K562 (cell line): ENCODE results near the gene HAUS5. TPM values are rescaled to one million over a fixed set of nuclear protein-coding genes. Genes with fewer than 3 reads are reported as not detected.

Source experiments
- ATAC-seq: fragments of 200-7000 bp; cut with Tn5 transposase; 3 replicates; pipeline ENCODE4 v1.9.1; 2020; ENCODE audit warnings: moderate library complexity
- BruUV-seq: library from RNA; stranded (reverse); fragments of 400-500 nt; replicated peaks from 2 replicates; lab custom pipeline; 2021; lab: Mats Ljungman, UMichigan
- CTCF ChIA-PET: fragments of 300-600 bp; formaldehyde crosslinking; extraction: SDS; loops from one replicate; lab custom pipeline; 2021; ENCODE audit warnings: low intra/inter-chr PET ratio; lab: Yijun Ruan, JAX
- POLR2A ChIA-PET: fragments of 300-600, 350-650 bp; sonication (Branson Sonifier 250); formaldehyde crosslinking; extraction: SDS; loops from one replicate; lab custom pipeline; 2021; ENCODE audit warnings: antibody characterized with exemption, inconsistent platforms; lab: Yijun Ruan, JAX
- DNase-seq, 4 experiments: peaks; one replicate each; pipeline versions ENCODE4 v3.0.0 to v3.0.0-alpha.2; 2011 to 2018; ENCODE audit warnings: low spot score in 3 of 4, mixed read lengths in 3 of 4; ENCODE audit errors: extremely low read depth in 1 of 4
- FAIRE-seq: peaks from 2 replicates; lab custom pipeline; 2011; peaks lifted over from hg19 to GRCh38; lab: Jason Lieb, UNC
- H2AFZ ChIP-seq: 2 replicates; pipeline ENCODE4 v1.6.0; 2011; ENCODE audit warnings: low read depth, low read length, control low read depth, inconsistent platforms
- H3K27ac ChIP-seq: fragments of 200-600 bp; 3 replicates; pipeline ENCODE4 v1.8.0; 2011; ENCODE audit warnings: low read depth, mild to moderate bottlenecking, control low read depth, inconsistent platforms, low read length, moderate library complexity, mixed read lengths; ENCODE audit errors: extremely low read depth
- H3K27me3 ChIP-seq, 2 experiments: fragments of 300-600 bp in 1 of 2; 2 replicates in 1 of 2; 3 replicates in 1 of 2; pipeline versions ENCODE4 v1.6.0 to v1.8.0; 2011; ENCODE audit warnings: inconsistent platforms in 2 of 2, low read length in 2 of 2, mild to moderate bottlenecking in 1 of 2, mixed read lengths in 1 of 2, moderate library complexity in 1 of 2; ENCODE audit not compliant: control insufficient read depth in 2 of 2, insufficient read depth in 2 of 2
- H3K36me3 ChIP-seq: fragments of 300-600 bp; 3 replicates; pipeline ENCODE4 v1.8.0; 2011; ENCODE audit warnings: mild to moderate bottlenecking, low read length, inconsistent platforms; ENCODE audit not compliant: control insufficient read depth, insufficient read depth
- H3K4me1 ChIP-seq, 2 experiments: fragments of 200-600 bp in 1 of 2; replicated peaks in 1 of 2; 2 replicates in 1 of 2; 3 replicates in 1 of 2; pipeline versions ENCODE4 v1.5.1 to v1.8.0; 2011; ENCODE audit warnings: inconsistent platforms in 2 of 2, low read length in 2 of 2, mild to moderate bottlenecking in 1 of 2, mixed read lengths in 1 of 2, moderate library complexity in 1 of 2; ENCODE audit not compliant: control insufficient read depth in 2 of 2, insufficient read depth in 2 of 2
- H3K4me2 ChIP-seq: 2 replicates; pipeline ENCODE4 v1.6.1; 2011; ENCODE audit warnings: low read length, control low read depth, inconsistent platforms, mixed read lengths; ENCODE audit not compliant: insufficient read depth
- H3K4me3 ChIP-seq: fragments of 200-600 bp; sonication (generic), shearing (Covaris generic); 2 replicates; pipeline ENCODE4 v1.5.1; 2016; ENCODE audit warnings: control low read depth, inconsistent platforms
- H3K79me2 ChIP-seq: fragments of 200-600 bp; 3 replicates; pipeline ENCODE4 v1.8.0; 2011; ENCODE audit warnings: low read length, inconsistent platforms; ENCODE audit not compliant: control insufficient read depth, insufficient read depth
- H3K9ac ChIP-seq, 2 experiments: 2 replicates each; pipeline versions ENCODE4 v1.6.0 to v1.6.1; 2011; ENCODE audit warnings: low read depth in 2 of 2, low read length in 2 of 2, control low read depth in 1 of 2, inconsistent platforms in 1 of 2, mild to moderate bottlenecking in 1 of 2, mixed read lengths in 1 of 2; ENCODE audit not compliant: insufficient read depth in 1 of 2
- H3K9me1 ChIP-seq: one replicate; pipeline ENCODE4 v1.6.0; 2011; ENCODE audit warnings: inconsistent platforms, mild to moderate bottlenecking, low read length, moderate library complexity; ENCODE audit not compliant: control insufficient read depth, insufficient read depth
- H3K9me3 ChIP-seq: replicated peaks from 2 replicates; pipeline ENCODE4 v1.5.1; 2011; ENCODE audit warnings: low read depth, low read length, inconsistent platforms; ENCODE audit not compliant: control insufficient read depth, insufficient read depth
- H4K20me1 ChIP-seq: replicated peaks from 2 replicates; pipeline ENCODE4 v1.6.1; 2011; ENCODE audit warnings: low read length, inconsistent platforms, mixed read lengths; ENCODE audit not compliant: control insufficient read depth, insufficient read depth
- HOXB6 ChIP-seq: fragments of 250-450 bp; sonication (Bioruptor Pico); IDR thresholded peaks from 2 replicates; pipeline ENCODE4 v1.5.1; 2022; ENCODE audit warnings: mild to moderate bottlenecking, borderline replicate concordance
- MCM5 ChIP-seq: fragments of 450-650 bp; IDR thresholded peaks from 2 replicates; pipeline ENCODE4 v1.6.1; 2016; ENCODE audit warnings: low read depth
- MXD1 ChIP-seq: fragments of 250-450 bp; sonication (Bioruptor Pico); IDR thresholded peaks from 2 replicates; pipeline ENCODE4 v1.8.0; 2021; ENCODE audit warnings: borderline replicate concordance, mild to moderate bottlenecking, moderate library complexity; ENCODE audit not compliant: poor library complexity, severe bottlenecking
- MYC ChIP-seq, 2 experiments: fragments of 250-450 bp in 1 of 2; sonication (Bioruptor Pico) in 1 of 2; IDR thresholded peaks; 2 replicates each; pipeline versions ENCODE4 v1.5.1 to v1.6.1; 2012 to 2021; ENCODE audit warnings: low read depth in 2 of 2, borderline replicate concordance in 1 of 2, improper control_type of control experiment in 1 of 2, low read length in 1 of 2, mild to moderate bottlenecking in 1 of 2, moderate library complexity in 1 of 2
- SAP30 ChIP-seq: fragments of 200-600 bp; sonication (generic); IDR thresholded peaks from 2 replicates; pipeline ENCODE4 v1.6.1; 2012; ENCODE audit warnings: borderline replicate concordance, low read depth, mild to moderate bottlenecking, moderate library complexity, low read length, control low read depth, inconsistent platforms; ENCODE audit not compliant: insufficient read depth, poor library complexity, severe bottlenecking
- SLC30A9 ChIP-seq: fragments of 250-450 bp; sonication (Bioruptor Pico); IDR thresholded peaks from 2 replicates; pipeline ENCODE4 v1.8.0; 2022; ENCODE audit warnings: mild to moderate bottlenecking, moderate library complexity
- SP2 ChIP-seq: IDR thresholded peaks from 2 replicates; pipeline ENCODE4 v1.6.1; 2011; ENCODE audit warnings: mild to moderate bottlenecking, low read depth, low read length, moderate library complexity; ENCODE audit not compliant: poor library complexity, severe bottlenecking; ENCODE audit errors: extremely low read depth
- TCF7 ChIP-seq: sonication (generic); IDR thresholded peaks from 2 replicates; pipeline ENCODE4 v1.6.1; 2016; ENCODE audit warnings: antibody characterized with exemption, borderline replicate concordance
- TEAD1 ChIP-seq, 2 experiments: fragments of 450-650 bp in 1 of 2; sonication (generic) in 1 of 2; formaldehyde crosslinking; IDR thresholded peaks; 2 replicates each; pipeline versions ENCODE4 v1.4.0 to v1.8.0; 2020 to 2022; ENCODE audit warnings: mild to moderate bottlenecking in 2 of 2, missing genetic modification reagents in 1 of 2
- TEAD2 ChIP-seq: fragments of 450-650 bp; IDR thresholded peaks from 2 replicates; pipeline ENCODE4 v1.6.1; 2016; ENCODE audit warnings: missing genetic modification characterization, control low read depth, missing compliant biosample characterization
- ZNF146 ChIP-seq: IDR thresholded peaks from one replicate; pipeline ENCODE4 v1.6.1; 2018; ENCODE audit warnings: missing compliant biosample characterization; ENCODE audit not compliant: unreplicated experiment
- ZNF589 ChIP-seq: fragments of 200-800 bp; sonication (Bioruptor generic); IDR thresholded peaks from 2 replicates; pipeline ENCODE4 v1.6.1; 2016; ENCODE audit warnings: low read depth, missing genetic modification characterization, missing compliant biosample characterization
- ZNF778 ChIP-seq: fragments of 450-650 bp; formaldehyde crosslinking; IDR thresholded peaks from 2 replicates; pipeline ENCODE4 v1.4.0; 2020; ENCODE audit warnings: mild to moderate bottlenecking, moderate library complexity
- ZNF830 ChIP-seq: fragments of 250-450 bp; sonication (Bioruptor Pico); IDR thresholded peaks from 2 replicates; pipeline ENCODE4 v1.5.0; 2021; ENCODE audit warnings: mild to moderate bottlenecking
- WGBS: fragments of 100-300 bp; shearing (Covaris generic); methylation state at CpG from one replicate; pipeline ENCODE4 v1.1.6; 2016; ENCODE audit warnings: low coverage, mixed read lengths; ENCODE audit not compliant: insufficient coverage; ENCODE audit errors: missing lambda C conversion rate; 5-methylcytosine and 5-hydroxymethylcytosine counted together
- in situ Hi-C: fragments of 300-500 bp; cut with MboI; formaldehyde crosslinking; loops from 4 replicates; pipeline ENCODE4 v1.15.0; 2018; ENCODE audit warnings: inconsistent platforms, mixed read lengths
- intact Hi-C: fragments of 100-400 bp; cut with micrococcal nuclease; formaldehyde crosslinking; loops from 2 replicates; pipeline ENCODE4 v1.14.2; 2022
- polyA plus RNA-seq, 8 experiments: library from polyadenylated mRNA; depleted of rRNA in 4 of 8; stranded (reverse) in 5 of 8; unstranded in 3 of 8; fragments of >200 nt; fragmentation: Nextera tagmentation in 2 of 8; fragmentation: Illumina TruSeq in 1 of 8; extraction: Ambion mirVana in 2 of 8; extraction: Trizol in 1 of 8; gene quantifications; 2 replicates each; pipeline versions ENCODE4 v1.2.1 to v1.2.3, GENCODE V29; 2011 to 2014; ENCODE audit warnings: inconsistent platforms in 1 of 8, missing spikeins in 1 of 8
- total RNA-seq, 7 experiments: library from RNA; depleted of rRNA in 6 of 7; stranded (reverse); fragments of >200 nt in 6 of 7; fragmentation: Illumina TruSeq in 2 of 7; extraction: Trizol in 2 of 7; gene quantifications; 2 replicates each; pipeline versions ENCODE4 v1.2.1 to v1.2.3, GENCODE V29; 2011 to 2021; ENCODE audit warnings: low replicate concordance in 1 of 7
- TF ChIP-seq, protein P1 (sequence below): IDR thresholded peaks from 3 replicates; pipeline ENCODE4 v1.6.1; 2011; ENCODE audit warnings: borderline replicate concordance, mild to moderate bottlenecking; ENCODE audit not compliant: insufficient read length, insufficient read depth

The HAUS5 gene
- total and polyA plus RNA-seq, 9 of the 15 experiments (the other 6 are each of a cell fraction or from before 2014, with no cell fraction given) = 3.5 to 41.3 (median 14.2) TPM

GRCh38 chr19:35639863-35640262 lies 27.3 kb downstream of the HAUS5 start:
- BruUV-seq = no TSS peak
- H3K9ac ChIP-seq = no peak overlapping the region
- FAIRE-seq (no peak), ATAC-seq (no peak), DNase-seq (no peak)
- H3K9me3 ChIP-seq = no peaks in the 10 kb centered on the region
- in situ Hi-C loops (no loop called here), intact Hi-C loops (loop anchor here (5.0 to 10.0 kb wide), 2 partner anchors 83 to 105 kb away; partner anchors contain the start of genes IGFLR1, LIN37, PSENEN and U2AF1L4)
- WGBS = 80% methylated on average over 8 of the region's 8 CpGs
- H2AFZ ChIP-seq = no peak overlapping the region
- H3K79me2 ChIP-seq = no peaks in the 10 kb centered on the region
- H3K4me1 ChIP-seq = peaks cover 21 to 48% of the 10 kb centered on the region in 2 experiments
- H4K20me1 ChIP-seq = no peaks in the 10 kb centered on the region
- no peak overlapping the region for H3K4me2 ChIP-seq
- CTCF ChIA-PET = no interaction called here
- H3K27me3 ChIP-seq = no peaks in the 10 kb centered on the region
- H3K36me3 ChIP-seq = peaks cover 33% of the 10 kb centered on the region
- H3K9me1 ChIP-seq = no peaks in the 10 kb centered on the region
- 0 out of 3 replicates have a peak overlapping the region, but pooled peaks have one; percentile 12 for H3K27ac ChIP-seq
- no peak overlapping the region for H3K4me3 ChIP-seq
- POLR2A ChIA-PET = interaction anchor here (0.6 kb wide), 1 partner anchor 143 kb away, joined by 3 read pairs; no protein-coding TSS in a partner anchor
- no peak for TF ChIP-seq HOXB6
- TF ChIP-seq SAP30 = no peak
- no peak for TF ChIP-seq SP2
- TF ChIP-seq TCF7 = no peak
- no peak for TF ChIP-seq ZNF589
- TF ChIP-seq ZNF146 (CRISPR knock-in tag) = no peak
- TF ChIP-seq MCM5 = no peak
- TF ChIP-seq SLC30A9 (CRISPR knock-in tag) = no peak
- TF ChIP-seq MXD1 (CRISPR knock-in tag) = no peak
- no peak for TF ChIP-seq TEAD1 (CRISPR knock-in tag; IDR thresholded peaks at IDR 0.05)
- no peak for TF ChIP-seq ZNF830
- TF ChIP-seq ZNF778 (CRISPR knock-in tag) = no peak
- no peak for TF ChIP-seq TEAD2 (tag)
- TF ChIP-seq, protein P1, sequence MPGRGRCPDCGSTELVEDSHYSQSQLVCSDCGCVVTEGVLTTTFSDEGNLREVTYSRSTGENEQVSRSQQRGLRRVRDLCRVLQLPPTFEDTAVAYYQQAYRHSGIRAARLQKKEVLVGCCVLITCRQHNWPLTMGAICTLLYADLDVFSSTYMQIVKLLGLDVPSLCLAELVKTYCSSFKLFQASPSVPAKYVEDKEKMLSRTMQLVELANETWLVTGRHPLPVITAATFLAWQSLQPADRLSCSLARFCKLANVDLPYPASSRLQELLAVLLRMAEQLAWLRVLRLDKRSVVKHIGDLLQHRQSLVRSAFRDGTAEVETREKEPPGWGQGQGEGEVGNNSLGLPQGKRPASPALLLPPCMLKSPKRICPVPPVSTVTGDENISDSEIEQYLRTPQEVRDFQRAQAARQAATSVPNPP = no peak
- TF ChIP-seq MYC (IDR thresholded peaks at IDR 0.05; ENCODE audit: low read depth, low read length) = no peak
- no peak for TF ChIP-seq MYC (CRISPR knock-in tag; IDR thresholded peaks at IDR 0.05; ENCODE audit: borderline replicate concordance, low read depth)
